ENCODE measurements around the gene PPIF.

DNA sequence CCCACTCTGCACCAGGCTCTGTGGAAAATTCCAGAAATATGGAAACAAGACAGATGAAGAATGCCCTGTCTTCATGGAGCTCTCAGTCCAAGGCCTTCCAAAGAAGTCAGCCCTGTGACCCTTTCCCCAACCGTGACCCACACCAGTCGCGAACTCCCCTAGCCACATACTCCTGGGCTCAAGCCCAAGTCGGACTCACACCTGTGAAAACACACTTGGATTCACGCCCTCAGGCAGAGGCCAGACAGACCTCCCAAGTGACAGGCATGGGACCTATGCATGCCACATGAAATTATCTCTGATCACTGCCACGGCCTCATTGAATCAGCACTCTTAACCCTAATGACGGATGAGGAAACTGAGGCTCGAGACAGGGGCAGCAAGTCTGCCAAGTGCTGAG, 55.7 kb downstream of the PPIF start:
- TF ChIP-seq, protein P1, sequence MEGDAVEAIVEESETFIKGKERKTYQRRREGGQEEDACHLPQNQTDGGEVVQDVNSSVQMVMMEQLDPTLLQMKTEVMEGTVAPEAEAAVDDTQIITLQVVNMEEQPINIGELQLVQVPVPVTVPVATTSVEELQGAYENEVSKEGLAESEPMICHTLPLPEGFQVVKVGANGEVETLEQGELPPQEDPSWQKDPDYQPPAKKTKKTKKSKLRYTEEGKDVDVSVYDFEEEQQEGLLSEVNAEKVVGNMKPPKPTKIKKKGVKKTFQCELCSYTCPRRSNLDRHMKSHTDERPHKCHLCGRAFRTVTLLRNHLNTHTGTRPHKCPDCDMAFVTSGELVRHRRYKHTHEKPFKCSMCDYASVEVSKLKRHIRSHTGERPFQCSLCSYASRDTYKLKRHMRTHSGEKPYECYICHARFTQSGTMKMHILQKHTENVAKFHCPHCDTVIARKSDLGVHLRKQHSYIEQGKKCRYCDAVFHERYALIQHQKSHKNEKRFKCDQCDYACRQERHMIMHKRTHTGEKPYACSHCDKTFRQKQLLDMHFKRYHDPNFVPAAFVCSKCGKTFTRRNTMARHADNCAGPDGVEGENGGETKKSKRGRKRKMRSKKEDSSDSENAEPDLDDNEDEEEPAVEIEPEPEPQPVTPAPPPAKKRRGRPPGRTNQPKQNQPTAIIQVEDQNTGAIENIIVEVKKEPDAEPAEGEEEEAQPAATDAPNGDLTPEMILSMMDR (IDR thresholded peaks at IDR 0.05), result no peak
- TF ChIP-seq POLR2A (IDR thresholded peaks at IDR 0.05), result no peak
- TF ChIP-seq POLR2AphosphoS5 (IDR thresholded peaks at IDR 0.05), result no peak
